Stimulated activated CD4-positive, alpha-beta T cell treated with anti-CD3 and anti-CD28 coated beads, TNF-alpha, amount 100 ng/mL, for 4 hours (primary cell): Measurements from ENCODE around the gene NCOA5.
A peak's percentile ranks its signal among the peaks of the same experiment; 100 is the strongest.

Source experiments
- DNase-seq, 3 experiments: peaks; one replicate each; pipeline ENCODE4 v3.0.0-alpha.2; 2020; ENCODE audit warnings: low read depth in 3 of 3

Gene NCOA5

GRCh38 chr20:46017272-46017671 lies 72.5 kb downstream of the NCOA5 start:
- no peak for DNase-seq

GRCh38 chr20:46014517-46015396 lies 75.0 kb downstream of the NCOA5 start:
- no peak for DNase-seq

GRCh38 chr20:46013829-46014516 lies 75.8 kb downstream of the NCOA5 start:
- peak; percentile 43 to 56 (median 45) for DNase-seq

- no peak for DNase-seq
These were observed 76.4 kb downstream of the NCOA5 start for GRCh38 chr20:46013322-46013828.

GRCh38 chr20:46012921-46013320 lies 76.8 kb downstream of the NCOA5 start:
- DNase-seq, result no peak

GRCh38 chr20:46011631-46012482 lies 77.9 kb downstream of the NCOA5 start:
- DNase-seq, result no peak
